Uterus (tissue), 4 donors: ENCODE measurements around the gene RAPGEF2. TPM values are rescaled to one million over a fixed set of nuclear protein-coding genes. Genes with fewer than 3 reads are reported as not detected.

ENCODE experiments used
- DNase-seq, 2 donors: peaks; one replicate each; pipeline ENCODE4 v3.0.0-alpha.2; 2019 to 2020
- H3K27ac ChIP-seq, 2 donors: fragments of 200-600 bp; sonication (generic); 1 replicate in 1 of 2; 2 replicates in 1 of 2; pipeline ENCODE4 v1.5.1; 2016 to 2018
- H3K27me3 ChIP-seq, 2 donors: fragments of 200-600 bp; sonication (generic); one replicate each; pipeline ENCODE4 v1.5.1; 2018 to 2019; ENCODE audit warnings: control low read depth in 1 of 2
- H3K36me3 ChIP-seq, 2 donors: fragments of 200-600 bp; sonication (generic); one replicate each; pipeline ENCODE4 v1.5.1; 2019; ENCODE audit warnings: control low read depth in 1 of 2
- H3K4me1 ChIP-seq, 2 donors: fragments of 200-600 bp; sonication (generic); one replicate each; pipeline ENCODE4 v1.5.1; 2018 to 2019; ENCODE audit warnings: control low read depth in 1 of 2
- H3K4me3 ChIP-seq, 2 donors: fragments of 200-600 bp; sonication (generic); 1 replicate in 1 of 2; 2 replicates in 1 of 2; pipeline ENCODE4 v1.5.1; 2018 to 2019; ENCODE audit warnings: mild to moderate bottlenecking in 1 of 2
- H3K9me3 ChIP-seq, 2 donors: fragments of 200-600 bp; sonication (generic); one replicate each; pipeline ENCODE4 v1.5.1; 2019; ENCODE audit warnings: control low read depth in 1 of 2
- POLR2A ChIP-seq, 2 donors: fragments of 450-650 bp; IDR thresholded peaks; one replicate each; pipeline ENCODE4 v1.6.1; 2016; ENCODE audit warnings: antibody characterized with exemption in 2 of 2, mild to moderate bottlenecking in 1 of 2, moderate library complexity in 1 of 2
- intact Hi-C: fragments of 100-400 bp; cut with DNase I; formaldehyde crosslinking; loops from one replicate; pipeline ENCODE4 v1.15.1; 2023; ENCODE audit warnings: low total_unique reads
- total RNA-seq, 4 donors: library from RNA; depleted of rRNA in 3 of 4; stranded (reverse); fragments of >200 nt in 3 of 4; gene quantifications; one replicate each; pipeline versions ENCODE4 v1.1.0 to v1.2.4, GENCODE V29; 2014 to 2023
- TF ChIP-seq, protein P1 (sequence below), 4 experiments: fragments of 200-600 bp in 2 of 4; fragments of 450-650 bp in 2 of 4; sonication (generic) in 2 of 4; IDR thresholded peaks; one replicate each; pipeline ENCODE4 v1.5.1; 2016 to 2019; ENCODE audit warnings: antibody characterized with exemption in 4 of 4, mild to moderate bottlenecking in 2 of 4, moderate library complexity in 1 of 4
- donor health status: DM: yes; HTN: yes; CAD: no.

RAPGEF2 gene
- total RNA-seq, 4 donors from 2014 or later: 27.9 to 61.4 (median 40.5) TPM

DNA sequence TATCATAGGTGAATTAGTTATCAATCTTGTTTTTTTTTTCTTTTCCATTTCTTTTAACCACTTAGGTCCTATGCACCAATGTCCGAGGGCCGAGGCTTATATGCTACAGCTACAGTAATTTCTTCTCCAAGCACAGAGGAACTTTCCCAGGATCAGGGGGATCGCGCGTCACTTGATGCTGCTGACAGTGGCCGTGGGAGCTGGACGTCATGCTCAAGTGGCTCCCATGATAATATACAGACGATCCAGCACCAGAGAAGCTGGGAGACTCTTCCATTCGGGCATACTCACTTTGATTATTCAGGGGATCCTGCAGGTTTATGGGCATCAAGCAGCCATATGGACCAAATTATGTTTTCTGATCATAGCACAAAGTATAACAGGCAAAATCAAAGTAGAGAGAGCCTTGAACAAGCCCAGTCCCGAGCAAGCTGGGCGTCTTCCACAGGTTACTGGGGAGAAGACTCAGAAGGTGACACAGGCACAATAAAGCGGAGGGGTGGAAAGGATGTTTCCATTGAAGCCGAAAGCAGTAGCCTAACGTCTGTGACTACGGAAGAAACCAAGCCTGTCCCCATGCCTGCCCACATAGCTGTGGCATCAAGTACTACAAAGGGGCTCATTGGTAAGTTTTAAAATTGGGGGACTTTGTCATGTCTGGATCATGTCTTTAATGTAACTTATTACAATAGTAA, 250.7 kb downstream of the RAPGEF2 start:
- DNase-seq: no peak
- Histone ChIP-seq H3K36me3 (no peaks in the 10 kb centered on the region), H3K4me3 (no peak overlapping the region), H3K9me3 (no peaks in the 10 kb centered on the region), H3K4me1 (no peaks in the 10 kb centered on the region), H3K27me3 (no peaks in the 10 kb centered on the region), H3K27ac (no peak overlapping the region)
- intact Hi-C loops: no loop called here
- TF ChIP-seq POLR2A (IDR thresholded peaks at IDR 0.05): no peak
- TF ChIP-seq, protein P1, sequence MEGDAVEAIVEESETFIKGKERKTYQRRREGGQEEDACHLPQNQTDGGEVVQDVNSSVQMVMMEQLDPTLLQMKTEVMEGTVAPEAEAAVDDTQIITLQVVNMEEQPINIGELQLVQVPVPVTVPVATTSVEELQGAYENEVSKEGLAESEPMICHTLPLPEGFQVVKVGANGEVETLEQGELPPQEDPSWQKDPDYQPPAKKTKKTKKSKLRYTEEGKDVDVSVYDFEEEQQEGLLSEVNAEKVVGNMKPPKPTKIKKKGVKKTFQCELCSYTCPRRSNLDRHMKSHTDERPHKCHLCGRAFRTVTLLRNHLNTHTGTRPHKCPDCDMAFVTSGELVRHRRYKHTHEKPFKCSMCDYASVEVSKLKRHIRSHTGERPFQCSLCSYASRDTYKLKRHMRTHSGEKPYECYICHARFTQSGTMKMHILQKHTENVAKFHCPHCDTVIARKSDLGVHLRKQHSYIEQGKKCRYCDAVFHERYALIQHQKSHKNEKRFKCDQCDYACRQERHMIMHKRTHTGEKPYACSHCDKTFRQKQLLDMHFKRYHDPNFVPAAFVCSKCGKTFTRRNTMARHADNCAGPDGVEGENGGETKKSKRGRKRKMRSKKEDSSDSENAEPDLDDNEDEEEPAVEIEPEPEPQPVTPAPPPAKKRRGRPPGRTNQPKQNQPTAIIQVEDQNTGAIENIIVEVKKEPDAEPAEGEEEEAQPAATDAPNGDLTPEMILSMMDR (IDR thresholded peaks at IDR 0.05): no peak

DNA sequence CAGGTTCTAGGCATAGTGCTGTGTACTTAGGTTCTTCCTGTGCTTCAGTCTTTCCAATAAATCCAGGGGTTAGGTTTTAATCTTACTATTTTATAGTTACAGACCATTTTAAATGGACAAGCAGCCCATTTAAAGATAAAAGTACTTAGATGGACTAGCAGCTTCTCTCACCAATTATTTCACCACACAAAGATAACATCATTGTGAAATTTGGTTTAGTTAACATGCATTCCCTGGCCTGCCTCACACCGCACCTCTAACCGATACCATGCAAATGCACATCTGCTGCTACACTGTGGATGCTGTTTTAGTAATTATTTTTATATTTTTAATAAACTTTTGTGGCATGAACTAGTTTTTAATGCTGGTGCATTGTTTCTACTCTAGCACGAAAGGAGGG, 252.6 kb downstream of the RAPGEF2 start:
- Histone ChIP-seq H3K4me1 (no peaks in the 10 kb centered on the region), H3K36me3 (no peaks in the 10 kb centered on the region), H3K4me3 (no peak overlapping the region), H3K9me3 (no peaks in the 10 kb centered on the region), H3K27me3 (no peaks in the 10 kb centered on the region), H3K27ac (no peak overlapping the region)
- TF ChIP-seq, protein P1 (IDR thresholded peaks at IDR 0.05): no peak
- TF ChIP-seq POLR2A (IDR thresholded peaks at IDR 0.05): no peak
- no peak for DNase-seq
- intact Hi-C loops: no loop called here

DNA sequence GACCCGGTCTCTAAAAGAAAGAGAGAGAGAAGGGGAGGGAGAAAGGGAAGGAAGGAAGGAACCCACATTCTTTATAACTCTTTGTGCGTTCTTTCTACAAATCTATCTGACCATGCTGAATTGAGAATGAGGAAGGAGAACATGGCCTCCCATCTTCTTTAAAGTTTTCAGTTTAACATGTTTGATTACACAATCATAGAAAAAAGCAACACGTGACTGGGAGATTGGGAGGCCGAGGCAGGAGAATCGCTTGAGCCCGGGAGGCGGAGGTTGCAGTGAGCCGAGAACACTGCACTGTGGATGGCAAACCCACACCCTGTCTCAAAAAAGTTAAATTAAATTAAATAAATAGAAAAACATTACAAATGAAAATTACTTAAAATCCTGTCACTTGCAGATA, 254.5 kb downstream of the RAPGEF2 start:
- Histone ChIP-seq H3K36me3 (no peaks in the 10 kb centered on the region), H3K27me3 (no peaks in the 10 kb centered on the region)

DNA sequence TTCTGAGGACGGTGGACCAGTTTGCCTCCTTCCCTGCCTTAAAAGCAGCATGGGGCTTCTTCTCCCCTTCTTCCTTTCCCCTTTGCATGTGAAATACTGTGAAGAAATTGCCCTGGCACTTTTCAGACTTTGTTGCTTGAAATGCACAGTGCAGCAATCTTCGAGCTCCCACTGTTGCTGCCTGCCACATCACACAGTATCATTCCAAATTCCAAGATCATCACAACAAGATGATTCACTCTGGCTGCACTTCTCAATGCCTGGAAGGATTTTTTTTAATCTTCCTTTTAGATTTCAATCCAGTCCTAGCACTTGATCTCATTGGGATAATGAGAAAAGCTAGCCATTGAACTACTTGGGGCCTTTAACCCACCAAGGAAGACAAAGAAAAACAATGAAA, 255.3 kb downstream of the RAPGEF2 start:
- intact Hi-C loops: no loop called here
- Histone ChIP-seq H3K27me3 (no peaks in the 10 kb centered on the region), H3K27ac (peak overlapping the region in 1 of 2 donors; percentile 23), H3K4me3 (no peak overlapping the region), H3K9me3 (no peaks in the 10 kb centered on the region), H3K36me3 (no peaks in the 10 kb centered on the region), H3K4me1 (no peaks in the 10 kb centered on the region)
- no peak for DNase-seq
- no peak for TF ChIP-seq POLR2A (IDR thresholded peaks at IDR 0.05)
- TF ChIP-seq, protein P1 (IDR thresholded peaks at IDR 0.05): no peak

More for the DNA sequence above, 254.5 kb downstream of the RAPGEF2 start:
- Histone ChIP-seq H3K4me3 (no peak overlapping the region), H3K4me1 (no peaks in the 10 kb centered on the region), H3K9me3 (no peaks in the 10 kb centered on the region), H3K27ac (no peak overlapping the region)
- no peak for DNase-seq
- TF ChIP-seq POLR2A (IDR thresholded peaks at IDR 0.05): no peak
- TF ChIP-seq, protein P1 (IDR thresholded peaks at IDR 0.05): no peak
- intact Hi-C loops: no loop called here

DNA sequence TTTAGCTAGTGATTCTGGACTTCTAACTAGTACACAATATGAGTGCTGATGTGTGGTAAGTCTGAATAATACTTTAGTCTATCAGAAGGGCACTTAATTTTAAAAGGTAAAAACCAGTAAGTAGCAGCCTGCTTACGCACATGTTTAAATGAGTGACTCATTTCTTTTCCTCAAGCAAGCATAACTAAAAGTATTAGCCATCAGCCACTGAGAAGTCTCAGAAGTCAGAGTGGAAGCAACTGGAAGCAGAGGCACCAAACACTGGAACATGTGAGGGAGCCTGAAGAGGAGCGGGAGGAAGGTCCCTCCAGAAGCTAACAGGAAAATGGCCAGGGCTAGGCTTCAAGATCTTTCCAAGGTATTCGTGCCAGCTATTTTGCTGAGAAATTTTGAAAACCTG, 257.7 kb downstream of the RAPGEF2 start:
- TF ChIP-seq POLR2A (IDR thresholded peaks at IDR 0.05): no peak
- TF ChIP-seq, protein P1 (IDR thresholded peaks at IDR 0.05): no peak

More for the DNA sequence above, 257.7 kb downstream of the RAPGEF2 start:
- Histone ChIP-seq H3K4me3 (no peak overlapping the region), H3K4me1 (no peaks in the 10 kb centered on the region), H3K36me3 (no peaks in the 10 kb centered on the region), H3K9me3 (no peaks in the 10 kb centered on the region), H3K27ac (no peak overlapping the region), H3K27me3 (no peaks in the 10 kb centered on the region)
- intact Hi-C loops: no loop called here
- no peak for DNase-seq
